Activated T-cell treated with anti-CD3 and anti-CD28 coated beads for 24 hours (primary cell): ENCODE results near the gene SLC45A1.
"Not testable (repeated sequence)": the region's sequence is repeated elsewhere in the genome, so short reads cannot be mapped to it uniquely, and the experiment has no call there.

Source experiments
- DNase-seq: peaks from one replicate; pipeline ENCODE4 v3.0.0-alpha.2; 2020; ENCODE audit warnings: low read depth

SLC45A1 gene

GRCh38 chr1:8317647-8318381 lies at the start of gene SLC45A1:
Gene SLC45A1, plus strand, starts transcription at chr1:8318114. Its CDS starts 6,216 bp downstream, at chr1:8324330.
- peak; percentile 71 for DNase-seq

GRCh38 chr1:8273036-8273435 lies 44.9 kb upstream of the SLC45A1 start:
- DNase-seq = no peak

GRCh38 chr1:8274352-8274751 lies 43.6 kb upstream of the SLC45A1 start:
- no peak for DNase-seq

- no peak for DNase-seq
These were observed 41.6 kb upstream of the SLC45A1 start for GRCh38 chr1:8276173-8276914.

- no peak for DNase-seq
These were observed 41.0 kb upstream of the SLC45A1 start for GRCh38 chr1:8276932-8277331.

- not testable (repeated sequence) for DNase-seq
These were observed 39.2 kb upstream of the SLC45A1 start for GRCh38 chr1:8278677-8279076.

- DNase-seq = no peak
These were observed 35.9 kb upstream of the SLC45A1 start for GRCh38 chr1:8281843-8282509.

- DNase-seq = no peak
These were observed 34.6 kb upstream of the SLC45A1 start for GRCh38 chr1:8283058-8283884.

- no peak for DNase-seq
These were observed 33.8 kb upstream of the SLC45A1 start for GRCh38 chr1:8284127-8284526.

- no peak for DNase-seq
These were observed 32.8 kb upstream of the SLC45A1 start for GRCh38 chr1:8285103-8285502.

- DNase-seq = no peak
These were observed 31.9 kb upstream of the SLC45A1 start for GRCh38 chr1:8285965-8286364.

- DNase-seq = no peak
These were observed 24.8 kb upstream of the SLC45A1 start for GRCh38 chr1:8293118-8293517.

- no peak for DNase-seq
These were observed 24.2 kb upstream of the SLC45A1 start for GRCh38 chr1:8293641-8294169.

GRCh38 chr1:8294170-8294697 lies 23.7 kb upstream of the SLC45A1 start:
- DNase-seq = no peak

- DNase-seq = no peak
These were observed 20.7 kb upstream of the SLC45A1 start for GRCh38 chr1:8297245-8297644.

- DNase-seq = no peak
These were observed 18.0 kb upstream of the SLC45A1 start for GRCh38 chr1:8299963-8300362.

- no peak for DNase-seq
These were observed 15.6 kb upstream of the SLC45A1 start for GRCh38 chr1:8302081-8302956.

- DNase-seq = no peak
These were observed 14.8 kb upstream of the SLC45A1 start for GRCh38 chr1:8303141-8303540.

GRCh38 chr1:8303876-8304275 lies 14.0 kb upstream of the SLC45A1 start:
- no peak for DNase-seq

- no peak for DNase-seq
These were observed 10.3 kb upstream of the SLC45A1 start for GRCh38 chr1:8307628-8308027.
